Transverse colon (tissue), 4 donors: ENCODE results near the gene NOB1. TPM values are rescaled to one million over a fixed set of nuclear protein-coding genes. Genes with fewer than 3 reads are reported as not detected.
A peak's percentile ranks its signal among the peaks of the same experiment; 100 is the strongest.

Experiments used
- DNase-seq: peaks from one replicate; pipeline ENCODE4 v3.0.0-alpha.2; 2019
- H3K27ac ChIP-seq, 4 donors: fragments of 200-600 bp; sonication (generic); 2 replicates each; pipeline ENCODE4 v1.5.1; 2016 to 2018; ENCODE audit warnings: inconsistent platforms in 4 of 4
- H3K27me3 ChIP-seq: fragments of 200-600 bp; sonication (generic); 2 replicates; pipeline ENCODE4 v1.5.1; 2017; ENCODE audit warnings: inconsistent platforms
- H3K36me3 ChIP-seq, 4 donors: fragments of 200-600 bp; sonication (generic); 2 replicates each; pipeline ENCODE4 v1.5.1; 2017 to 2019; ENCODE audit warnings: inconsistent platforms in 4 of 4
- H3K4me1 ChIP-seq, 4 donors: fragments of 200-600 bp; sonication (generic); 2 replicates each; pipeline ENCODE4 v1.5.1; 2017 to 2020; ENCODE audit warnings: inconsistent platforms in 4 of 4
- H3K4me3 ChIP-seq, 4 donors: fragments of 200-600 bp; sonication (generic); 1 replicate in 1 of 4; 2 replicates in 3 of 4; pipeline versions ENCODE4 v1.5.1 to v1.6.1; 2017 to 2019; ENCODE audit warnings: inconsistent platforms in 4 of 4
- H3K9me3 ChIP-seq, 2 donors: fragments of 200-600 bp; sonication (generic); 2 replicates each; pipeline ENCODE4 v1.5.1; 2017 to 2019; ENCODE audit warnings: inconsistent platforms in 2 of 2
- CTCF ChIP-seq, 5 experiments: fragments of 200-600 bp in 3 of 5; fragments of 450-650 bp in 2 of 5; sonication (generic) in 3 of 5; IDR thresholded peaks; 1 replicate in 2 of 5; 2 replicates in 3 of 5; pipeline ENCODE4 v1.5.1; 2016 to 2017; ENCODE audit warnings: antibody characterized with exemption in 5 of 5, inconsistent platforms in 3 of 5, mild to moderate bottlenecking in 2 of 5, moderate library complexity in 1 of 5
- EP300 ChIP-seq: sonication (generic); formaldehyde crosslinking; IDR thresholded peaks from one replicate; pipeline ENCODE4 v1.6.1; 2017; ENCODE audit warnings: antibody characterized with exemption, low read depth
- POLR2A ChIP-seq: fragments of 450-650 bp; IDR thresholded peaks from one replicate; pipeline ENCODE4 v1.6.1; 2016; ENCODE audit warnings: antibody characterized with exemption, mild to moderate bottlenecking, moderate library complexity
- POLR2AphosphoS5 ChIP-seq, 3 donors: sonication (generic); formaldehyde crosslinking; IDR thresholded peaks; one replicate each; pipeline ENCODE4 v1.6.1; 2016; ENCODE audit warnings: antibody characterized with exemption in 3 of 3
- WGBS, 2 donors: methylation state at CpG; one replicate each; pipeline ENCODE4 v1.1.5; 2018; ENCODE audit warnings: low coverage in 1 of 2; 5-methylcytosine and 5-hydroxymethylcytosine counted together
- in situ Hi-C, 4 donors: fragments of 200-750 bp; cut with MboI; loops; one replicate each; pipeline versions ENCODE4 v1.15.0 to v1.15.1; 2017; ENCODE audit warnings: low sequenced_read_pairs in 3 of 4, low pct_ligation_motif_present in 1 of 4, low pct_unique_long_range_greater_than_20kb in 1 of 4
- intact Hi-C: fragments of 100-400 bp; cut with DNase I; formaldehyde crosslinking; loops from one replicate; pipeline ENCODE4 v1.15.1; 2023; ENCODE audit warnings: low total_unique reads
- total RNA-seq, 4 donors: library from RNA; depleted of rRNA; stranded (reverse); fragments of >200 nt; gene quantifications; one replicate each; pipeline ENCODE4 v1.1.0, GENCODE V29; 2016

Gene NOB1
- total RNA-seq: 10 to 100 TPM; 21.2 to 60.2 (median 34.0) TPM

GRCh38 chr16:69754469-69755310 lies at the start of gene NOB1:
Gene NOB1, minus strand, starts transcription at chr16:69754926. Its CDS starts 16 bp downstream, at chr16:69754910.
- no peaks in the 10 kb centered on the region for H3K27me3 ChIP-seq
- TF ChIP-seq CTCF (IDR thresholded peaks at IDR 0.05) (peak; percentile 89 to 100 (median 98)), POLR2AphosphoS5 (IDR thresholded peaks at IDR 0.05) (peak; percentile 69 to 84 (median 82)), EP300 (no peak), POLR2A (peak; percentile 64)
- H3K36me3 ChIP-seq: peaks cover 0 to 14% (median 5%) of the 10 kb centered on the region in 4 donors
- WGBS, 2 donors: 1% methylated on average over 51 of the region's 58 CpGs; no CpG with 5 or more reads in 1 of the 2 donors
- H3K9me3 ChIP-seq: no peaks in the 10 kb centered on the region
- peak within 1 kb of the TSS; percentile 60 to 83 (median 80) for H3K27ac ChIP-seq
- H3K4me1 ChIP-seq: peaks cover 0 to 20% (median 15%) of the 10 kb centered on the region in 4 donors
- in situ Hi-C loops: loop anchor here in 2 of 4 donors (10.0 kb wide), 2 partner anchors 50 to 360 kb away; no protein-coding TSS in a partner anchor
- H3K4me3 ChIP-seq: peak within 1 kb of the TSS; percentile 49 to 74 (median 60)
- intact Hi-C loops: loop anchor here (1.0 kb wide), 1 partner anchor 39 kb away; no protein-coding TSS in a partner anchor
- DNase-seq: peak; percentile 97

- H3K4me1 ChIP-seq: no peaks in the 10 kb centered on the region
- H3K27me3 ChIP-seq: no peaks in the 10 kb centered on the region
- no peak overlapping the region for H3K4me3 ChIP-seq
- WGBS, 2 donors: 71 to 80% methylated on average over 1 of the region's 1 CpG
- in situ Hi-C loops (loop anchor here in 1 of 4 donors (10.0 kb wide), 1 partner anchor 131 kb away; no protein-coding TSS in a partner anchor), intact Hi-C loops (no loop called here)
- H3K36me3 ChIP-seq: peaks cover 0 to 4% (median 0%) of the 10 kb centered on the region in 4 donors
- DNase-seq: no peak
- no peak for TF ChIP-seq CTCF (IDR thresholded peaks at IDR 0.05)
- TF ChIP-seq POLR2A: no peak
- no peak for TF ChIP-seq POLR2AphosphoS5 (IDR thresholded peaks at IDR 0.05)
- no peak for TF ChIP-seq EP300
- no peak overlapping the region for H3K27ac ChIP-seq
- no peaks in the 10 kb centered on the region for H3K9me3 ChIP-seq
These were observed 49.6 kb upstream of the NOB1 start for GRCh38 chr16:69804297-69804696.

GRCh38 chr16:69799611-69800031 lies 44.9 kb upstream of the NOB1 start:
- intact Hi-C loops: no loop called here
- Histone ChIP-seq H3K9me3 (no peaks in the 10 kb centered on the region), H3K27ac (no peak overlapping the region), H3K27me3 (no peaks in the 10 kb centered on the region), H3K4me1 (no peaks in the 10 kb centered on the region), H3K4me3 (no peak overlapping the region), H3K36me3 (no peaks in the 10 kb centered on the region)
- TF ChIP-seq EP300 (no peak), POLR2AphosphoS5 (IDR thresholded peaks at IDR 0.05) (no peak), POLR2A (no peak), CTCF (IDR thresholded peaks at IDR 0.05) (no peak)
- WGBS, 2 donors: 83 to 100% methylated on average over 1 to 11 of the region's 11 CpGs
- in situ Hi-C loops: loop anchor here (5.0 to 10.0 kb wide), 3 partner anchors 125 to 135 kb away; no protein-coding TSS in a partner anchor
- no peak for DNase-seq

- Histone ChIP-seq H3K36me3 (no peaks in the 10 kb centered on the region), H3K4me1 (no peaks in the 10 kb centered on the region), H3K9me3 (no peaks in the 10 kb centered on the region), H3K4me3 (no peak overlapping the region), H3K27ac (no peak overlapping the region), H3K27me3 (no peaks in the 10 kb centered on the region)
- in situ Hi-C loops: loop anchor here in 3 of 4 donors (5.0 to 10.0 kb wide), 2 partner anchors 126 to 129 kb away; no protein-coding TSS in a partner anchor
- WGBS, 2 donors: 73 to 83% methylated on average over 4 to 8 of the region's 8 CpGs
- intact Hi-C loops: no loop called here
- no peak for TF ChIP-seq EP300
- TF ChIP-seq POLR2A: no peak
- TF ChIP-seq CTCF (IDR thresholded peaks at IDR 0.05): no peak
- no peak for TF ChIP-seq POLR2AphosphoS5 (IDR thresholded peaks at IDR 0.05)
- no peak for DNase-seq
These were observed 43.7 kb upstream of the NOB1 start for GRCh38 chr16:69798466-69798865.
